Uterus (tissue), 2 donors: ENCODE measurements around the gene GSAP.

Source experiments
- POLR2A ChIP-seq, 2 donors: fragments of 450-650 bp; IDR thresholded peaks; one replicate each; pipeline ENCODE4 v1.6.1; 2016; ENCODE audit warnings: antibody characterized with exemption in 2 of 2, mild to moderate bottlenecking in 1 of 2, moderate library complexity in 1 of 2
- TF ChIP-seq, protein P1 (sequence below), 4 experiments: fragments of 200-600 bp in 2 of 4; fragments of 450-650 bp in 2 of 4; sonication (generic) in 2 of 4; IDR thresholded peaks; one replicate each; pipeline ENCODE4 v1.5.1; 2016 to 2019; ENCODE audit warnings: antibody characterized with exemption in 4 of 4, mild to moderate bottlenecking in 2 of 4, moderate library complexity in 1 of 4

DNA sequence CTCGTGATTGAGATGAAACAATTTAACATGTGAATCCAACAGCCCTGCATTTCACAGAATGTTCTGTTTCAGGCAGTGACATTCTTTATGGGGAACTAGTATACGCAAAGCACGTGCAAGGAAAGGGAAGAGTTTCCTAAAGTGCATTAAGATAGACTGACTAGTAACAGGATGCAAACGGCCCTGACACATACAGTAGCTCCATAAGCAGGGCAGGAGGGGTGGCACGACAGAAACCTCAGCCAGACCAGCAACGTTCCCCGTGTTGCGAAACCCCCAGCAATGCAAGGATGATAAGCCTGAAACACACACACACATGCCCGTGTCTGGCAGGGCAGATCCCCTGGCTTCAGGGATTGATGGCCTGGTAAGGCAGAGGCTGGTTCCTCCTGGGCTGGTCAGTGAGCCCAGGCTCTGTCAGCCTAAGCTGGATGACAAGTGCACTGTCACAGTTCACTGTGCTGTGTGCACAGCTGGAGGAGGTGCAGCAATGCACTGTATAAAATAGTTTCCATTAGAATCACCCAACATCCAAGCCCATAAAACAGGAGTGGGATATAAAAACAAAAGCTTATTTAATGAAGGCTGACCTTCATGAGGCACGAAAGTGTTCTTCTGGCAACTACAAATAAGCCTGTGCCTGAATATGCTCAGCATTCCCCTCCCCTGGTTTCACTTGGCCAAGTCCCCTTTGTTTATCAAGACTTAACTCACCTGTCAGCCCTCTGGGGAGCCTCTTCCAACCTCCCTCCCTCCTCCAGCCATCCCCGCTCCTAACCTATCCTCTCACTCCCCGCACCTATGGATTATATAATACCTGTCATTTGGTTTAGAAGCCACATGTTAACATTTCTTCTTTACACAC is 88.8 kb downstream of the GSAP start:
- TF ChIP-seq, protein P1, sequence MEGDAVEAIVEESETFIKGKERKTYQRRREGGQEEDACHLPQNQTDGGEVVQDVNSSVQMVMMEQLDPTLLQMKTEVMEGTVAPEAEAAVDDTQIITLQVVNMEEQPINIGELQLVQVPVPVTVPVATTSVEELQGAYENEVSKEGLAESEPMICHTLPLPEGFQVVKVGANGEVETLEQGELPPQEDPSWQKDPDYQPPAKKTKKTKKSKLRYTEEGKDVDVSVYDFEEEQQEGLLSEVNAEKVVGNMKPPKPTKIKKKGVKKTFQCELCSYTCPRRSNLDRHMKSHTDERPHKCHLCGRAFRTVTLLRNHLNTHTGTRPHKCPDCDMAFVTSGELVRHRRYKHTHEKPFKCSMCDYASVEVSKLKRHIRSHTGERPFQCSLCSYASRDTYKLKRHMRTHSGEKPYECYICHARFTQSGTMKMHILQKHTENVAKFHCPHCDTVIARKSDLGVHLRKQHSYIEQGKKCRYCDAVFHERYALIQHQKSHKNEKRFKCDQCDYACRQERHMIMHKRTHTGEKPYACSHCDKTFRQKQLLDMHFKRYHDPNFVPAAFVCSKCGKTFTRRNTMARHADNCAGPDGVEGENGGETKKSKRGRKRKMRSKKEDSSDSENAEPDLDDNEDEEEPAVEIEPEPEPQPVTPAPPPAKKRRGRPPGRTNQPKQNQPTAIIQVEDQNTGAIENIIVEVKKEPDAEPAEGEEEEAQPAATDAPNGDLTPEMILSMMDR (IDR thresholded peaks at IDR 0.05), result no peak
- TF ChIP-seq POLR2A (IDR thresholded peaks at IDR 0.05), result no peak
